Spleen (tissue), 7 donors: ENCODE results near the gene SLIT1.

Source experiments
- CTCF ChIP-seq, 11 experiments: fragments of 200-600 bp in 7 of 11; fragments of 450-650 bp in 4 of 11; sonication (generic) in 4 of 11; IDR thresholded peaks in 8 of 11; conservative IDR thresholded peaks in 3 of 11; 1 replicate in 7 of 11; 2 replicates in 4 of 11; pipeline versions ENCODE4 v1.4.0 to v1.8.0; 2016 to 2021; ENCODE audit warnings: antibody characterized with exemption in 11 of 11, inconsistent platforms in 4 of 11, mild to moderate bottlenecking in 1 of 11
- POLR2A ChIP-seq, 3 donors: fragments of 450-650 bp; IDR thresholded peaks; one replicate each; pipeline ENCODE4 v1.5.1; 2017; ENCODE audit warnings: antibody characterized with exemption in 3 of 3, mild to moderate bottlenecking in 1 of 3
- POLR2AphosphoS5 ChIP-seq, 3 donors: sonication (generic); formaldehyde crosslinking; IDR thresholded peaks; one replicate each; pipeline ENCODE4 v1.5.1; 2017; ENCODE audit warnings: antibody characterized with exemption in 3 of 3
- donor health status: DM: no; HTN: no; CAD: no; lungs with moderate emphysema.
- donor health status: DM: no; HTN: no; CAD: no.
- donor health status: DM: no; HTN: no; CAD: no.

- TF ChIP-seq CTCF (IDR thresholded peaks at IDR 0.05 in 8 of 11, conservative IDR thresholded peaks at IDR 0.05 in 3 of 11) (no peak), POLR2A (IDR thresholded peaks at IDR 0.05) (no peak), POLR2AphosphoS5 (IDR thresholded peaks at IDR 0.05) (no peak)
These were observed 201.1 kb downstream of the SLIT1 start for GRCh38 chr10:96984541-96985131.
